GM12873 (cell line): ENCODE measurements around the gene MCEE.

Source experiments
- CTCF ChIP-seq: IDR thresholded peaks from 2 replicates; pipeline ENCODE4 v1.5.1; 2012; ENCODE audit warnings: low read depth, mild to moderate bottlenecking, moderate library complexity, low read length, control low read depth; ENCODE audit not compliant: insufficient read depth; ENCODE audit errors: missing control alignments

The MCEE gene

GRCh38 chr2:71067567-71068217 is 62.3 kb downstream of the MCEE start:
- no peak for TF ChIP-seq CTCF

GRCh38 chr2:71066856-71067255 is 63.2 kb downstream of the MCEE start:
- no peak for TF ChIP-seq CTCF

GRCh38 chr2:71064754-71065621 is 65.0 kb downstream of the MCEE start:
- no peak for TF ChIP-seq CTCF

GRCh38 chr2:71064110-71064611 is 65.9 kb downstream of the MCEE start:
- no peak for TF ChIP-seq CTCF

GRCh38 chr2:71063216-71063615 is 66.8 kb downstream of the MCEE start:
- no peak for TF ChIP-seq CTCF

GRCh38 chr2:71060871-71061270 is 69.2 kb downstream of the MCEE start:
- TF ChIP-seq CTCF, result no peak

GRCh38 chr2:71060211-71060610 is 69.8 kb downstream of the MCEE start:
- TF ChIP-seq CTCF, result no peak
